Endothelial cell of umbilical vein (primary cell): Measurements from ENCODE around the gene NXPE2. TPM values are rescaled to one million over a fixed set of nuclear protein-coding genes. Genes with fewer than 3 reads are reported as not detected.

Experiments used
- BruUV-seq: library from RNA; stranded (reverse); fragments of 400-500 nt; replicated peaks from 2 replicates; lab custom pipeline; 2021; lab: Mats Ljungman, UMichigan
- CTCF ChIA-PET: fragments of 300-600, 350-600 bp; sonication (Branson Sonifier 250); formaldehyde crosslinking; loops from one replicate; lab custom pipeline; 2021; ENCODE audit warnings: antibody characterized with exemption, inconsistent platforms; lab: Charles Lee
- POLR2A ChIA-PET: fragments of 300-600, 350-600 bp; sonication (Branson Sonifier 250); formaldehyde crosslinking; loops from one replicate; lab custom pipeline; 2021; ENCODE audit warnings: antibody characterized with exemption, inconsistent platforms; lab: Charles Lee
- DNase-seq: peaks from one replicate; pipeline ENCODE4 v3.0.0-alpha.2; 2011; ENCODE audit warnings: low read depth, low spot score
- FAIRE-seq: peaks from 2 replicates; lab custom pipeline; 2011; peaks lifted over from hg19 to GRCh38; lab: Jason Lieb, UNC
- H2AFZ ChIP-seq: 2 replicates; pipeline ENCODE4 v1.6.0; 2012; ENCODE audit warnings: low read depth, low read length, control low read depth, inconsistent platforms
- H3K27ac ChIP-seq: 2 replicates; pipeline ENCODE4 v1.5.1; 2011; ENCODE audit warnings: low read depth, mild to moderate bottlenecking, control low read depth, low read length, moderate library complexity; ENCODE audit not compliant: insufficient read depth
- H3K27me3 ChIP-seq, 2 experiments: 2 replicates each; pipeline versions ENCODE4 v1.6.0 to v1.6.1; 2011; ENCODE audit warnings: low read length in 2 of 2, mixed read lengths in 1 of 2; ENCODE audit not compliant: control insufficient read depth in 2 of 2, insufficient read depth in 2 of 2
- H3K36me3 ChIP-seq, 2 experiments: 2 replicates in 1 of 2; 3 replicates in 1 of 2; pipeline ENCODE4 v1.5.1; 2011; ENCODE audit warnings: low read length in 2 of 2, mild to moderate bottlenecking in 1 of 2, moderate library complexity in 1 of 2; ENCODE audit not compliant: control insufficient read depth in 2 of 2, insufficient read depth in 2 of 2; ENCODE audit errors: extremely low read depth in 1 of 2
- H3K4me1 ChIP-seq: 3 replicates; pipeline ENCODE4 v1.5.1; 2011; ENCODE audit warnings: mild to moderate bottlenecking, low read length; ENCODE audit not compliant: control insufficient read depth, insufficient read depth; ENCODE audit errors: extremely low read depth
- H3K4me2 ChIP-seq: 2 replicates; pipeline ENCODE4 v1.6.1; 2011; ENCODE audit warnings: low read length, control low read depth, mixed read lengths; ENCODE audit not compliant: insufficient read depth
- H3K4me3 ChIP-seq, 3 experiments: fragments of 200-600 bp in 1 of 3; sonication (generic), shearing (Covaris generic) in 1 of 3; replicated peaks in 1 of 3; 2 replicates each; pipeline ENCODE4 v1.5.1; 2011 to 2016; ENCODE audit warnings: control low read depth in 3 of 3, low read length in 3 of 3, mild to moderate bottlenecking in 2 of 3, inconsistent platforms in 1 of 3, low read depth in 1 of 3, moderate library complexity in 1 of 3; ENCODE audit not compliant: insufficient read depth in 1 of 3
- H3K79me2 ChIP-seq: 2 replicates; pipeline ENCODE4 v1.6.0; 2012; ENCODE audit warnings: low read length, inconsistent platforms; ENCODE audit not compliant: control insufficient read depth, insufficient read depth
- H3K9ac ChIP-seq: replicated peaks from 2 replicates; pipeline ENCODE3; 2011; ENCODE audit warnings: low read length, control low read depth; ENCODE audit not compliant: insufficient read depth; ENCODE audit errors: extremely low read depth
- H3K9me1 ChIP-seq: replicated peaks from 3 replicates; pipeline ENCODE4 v1.6.0; 2011; ENCODE audit warnings: mild to moderate bottlenecking, low read length; ENCODE audit not compliant: control insufficient read depth, insufficient read depth; ENCODE audit errors: extremely low read depth
- H3K9me3 ChIP-seq: replicated peaks from 2 replicates; pipeline ENCODE4 v1.5.1; 2012; ENCODE audit warnings: low read length, inconsistent platforms; ENCODE audit not compliant: control insufficient read depth, insufficient read depth
- H4K20me1 ChIP-seq: replicated peaks from 2 replicates; pipeline ENCODE3; 2011; ENCODE audit warnings: mild to moderate bottlenecking, low read length; ENCODE audit not compliant: control insufficient read depth, insufficient read depth; ENCODE audit errors: extremely low read depth
- CTCF ChIP-seq, 2 donors: IDR thresholded peaks; 1 replicate in 1 of 2; 2 replicates in 1 of 2; pipeline ENCODE4 v1.5.1; 2011; ENCODE audit warnings: low read length in 2 of 2, mild to moderate bottlenecking in 2 of 2, moderate library complexity in 2 of 2, control low read depth in 1 of 2, inconsistent platforms in 1 of 2, low read depth in 1 of 2; ENCODE audit not compliant: insufficient read depth in 1 of 2; ENCODE audit errors: extremely low read depth in 1 of 2
- EZH2 ChIP-seq: IDR thresholded peaks from 2 replicates; pipeline ENCODE4 v1.6.1; 2012; ENCODE audit warnings: borderline replicate concordance, low read depth, mild to moderate bottlenecking, moderate library complexity, low read length, inconsistent platforms; ENCODE audit not compliant: severe bottlenecking
- FOS ChIP-seq: IDR thresholded peaks from 2 replicates; pipeline ENCODE4 v1.6.1; 2011; ENCODE audit warnings: mild to moderate bottlenecking, low read length, moderate library complexity, borderline replicate concordance; ENCODE audit not compliant: insufficient read depth
- GATA2 ChIP-seq: IDR thresholded peaks from 2 replicates; pipeline ENCODE4 v1.7.0; 2011; ENCODE audit warnings: low read depth, mild to moderate bottlenecking, moderate library complexity, mixed read lengths, low read length; ENCODE audit not compliant: insufficient read length, insufficient read depth
- JUN ChIP-seq: IDR thresholded peaks from 2 replicates; pipeline ENCODE4 v1.6.1; 2011; ENCODE audit warnings: borderline replicate concordance, low read depth; ENCODE audit not compliant: insufficient read length, insufficient read depth
- MAX ChIP-seq: IDR thresholded peaks from 2 replicates; pipeline ENCODE4 v1.6.1; 2011; ENCODE audit not compliant: insufficient read depth, insufficient read length
- MYC ChIP-seq: IDR thresholded peaks from one replicate; pipeline ENCODE4 v1.6.1; 2011; ENCODE audit warnings: mild to moderate bottlenecking, low read depth, low read length
- POLR2A ChIP-seq: IDR thresholded peaks from 2 replicates; pipeline ENCODE4 v1.6.1; 2012; ENCODE audit warnings: low read depth, mild to moderate bottlenecking, control low read depth, low read length
- POLR2AphosphoS5 ChIP-seq: IDR thresholded peaks from 2 replicates; pipeline ENCODE4 v1.6.1; 2012; ENCODE audit warnings: low read depth, mild to moderate bottlenecking, control low read depth, low read length, moderate library complexity; ENCODE audit not compliant: insufficient read depth
- dilution Hi-C: fragments of 300-500 bp; cut with MboI; formaldehyde crosslinking; loops from one replicate; pipeline ENCODE4 v1.15.0; 2019; ENCODE audit warnings: low sequenced_read_pairs; ENCODE audit not compliant: extremely low pct_ligation_motif_present
- intact Hi-C: fragments of 100-400 bp; cut with micrococcal nuclease; formaldehyde crosslinking; loops from one replicate; pipeline ENCODE4 v1.10.0; 2022
- polyA plus RNA-seq, 4 experiments: library from polyadenylated mRNA; depleted of rRNA in 3 of 4; stranded (reverse) in 3 of 4; unstranded in 1 of 4; fragments of >200 nt; gene quantifications; 2 replicates each; pipeline versions ENCODE4 v1.2.1 to v1.2.3, GENCODE V29; 2011 to 2012; ENCODE audit warnings: missing spikeins in 1 of 4
- total RNA-seq: library from RNA; stranded (reverse); gene quantifications from 2 replicates; pipeline ENCODE4 v1.2.3, GENCODE V29; 2021

The NXPE2 gene
- total and polyA plus RNA-seq, 2 donors (not counting 3 experiments of a cell fraction or from before 2014, with no cell fraction given), result not detected

DNA sequence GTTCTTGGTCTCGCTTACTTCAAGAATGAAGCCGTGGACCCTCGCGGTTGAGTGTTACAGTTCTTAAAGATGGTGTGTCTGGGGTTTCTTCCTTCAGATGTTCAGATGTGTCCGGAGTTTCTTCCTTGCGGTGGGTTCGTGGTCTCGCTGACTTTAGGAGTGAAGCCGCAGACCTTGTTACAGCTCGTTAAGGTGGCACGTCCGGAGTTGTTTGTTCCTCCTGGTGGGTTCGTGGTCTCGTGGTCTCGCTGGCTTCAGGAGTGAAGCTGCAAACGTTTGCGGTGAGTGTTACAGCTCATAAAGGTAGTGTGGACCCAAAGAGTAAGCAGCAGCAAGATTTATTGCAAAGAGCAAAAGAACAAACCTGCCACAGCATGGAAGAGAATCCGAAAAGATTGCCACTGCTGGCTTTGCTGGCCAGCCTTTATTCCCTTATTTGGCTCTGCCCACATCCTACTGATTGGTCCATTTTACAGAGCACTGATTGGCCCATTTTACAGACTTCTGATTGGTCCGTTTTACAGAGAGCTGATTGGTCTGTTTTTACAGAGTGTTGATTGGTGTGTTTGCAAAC lies 27.1 kb upstream of the NXPE2 start:
- Histone ChIP-seq H3K36me3 (no peaks in the 10 kb centered on the region), H3K9ac (no peak overlapping the region), H4K20me1 (no peaks in the 10 kb centered on the region), H2AFZ (no peak overlapping the region), H3K4me2 (no peak overlapping the region), H3K79me2 (no peaks in the 10 kb centered on the region), H3K27me3 (no peaks in the 10 kb centered on the region), H3K4me3 (no peak overlapping the region), H3K9me1 (no peaks in the 10 kb centered on the region), H3K9me3 (no peaks in the 10 kb centered on the region), H3K27ac (no peak overlapping the region), H3K4me1 (no peaks in the 10 kb centered on the region)
- no peak for TF ChIP-seq JUN
- dilution Hi-C loops (no loop called here), intact Hi-C loops (no loop called here)
- BruUV-seq, result no TSS peak
- FAIRE-seq, result no peak
- CTCF ChIA-PET, result no interaction called here
- POLR2A ChIA-PET, result no interaction called here
- DNase-seq, result no peak

GRCh38 chr11:114653148-114653547 lies 25.2 kb upstream of the NXPE2 start:
- CTCF ChIA-PET, result no interaction called here
- Histone ChIP-seq H3K9me3 (no peaks in the 10 kb centered on the region), H3K79me2 (no peaks in the 10 kb centered on the region), H3K9me1 (no peaks in the 10 kb centered on the region), H2AFZ (no peak overlapping the region), H3K4me2 (no peak overlapping the region), H3K36me3 (no peaks in the 10 kb centered on the region), H3K27me3 (no peaks in the 10 kb centered on the region), H3K4me1 (no peaks in the 10 kb centered on the region), H3K9ac (no peak overlapping the region), H4K20me1 (no peaks in the 10 kb centered on the region), H3K4me3 (no peak overlapping the region), H3K27ac (no peak overlapping the region)
- DNase-seq (no peak), FAIRE-seq (no peak)
- POLR2A ChIA-PET, result no interaction called here
- intact Hi-C loops, result no loop called here
- BruUV-seq, result no TSS peak
- dilution Hi-C loops, result no loop called here
- no peak for TF ChIP-seq MAX
- TF ChIP-seq FOS, result no peak
- TF ChIP-seq EZH2, result no peak
- TF ChIP-seq POLR2AphosphoS5, result no peak
- no peak for TF ChIP-seq CTCF (IDR thresholded peaks at IDR 0.05; ENCODE audit: extremely low read depth in 1 of 2, insufficient read depth in 1 of 2, low read depth in 1 of 2, low read length in 2 of 2)
- TF ChIP-seq JUN, result no peak
- TF ChIP-seq POLR2A, result no peak
- no peak for TF ChIP-seq MYC
- TF ChIP-seq GATA2, result no peak
